ENCODE data around the gene KBTBD12.

- no peak for TF ChIP-seq CTCF (IDR thresholded peaks at IDR 0.05; ENCODE audit: insufficient read depth, low read length, poor library complexity, severe bottlenecking)
- TF ChIP-seq EZH2phosphoT487 (conservative IDR thresholded peaks at IDR 0.05; ENCODE audit: low read length): no peak
Observed at GRCh38 chr3:127974226-127974625, 59.2 kb downstream of the KBTBD12 start.
